IMR-90 (cell line): ENCODE data around the gene LRRC8B. TPM values are rescaled to one million over a fixed set of nuclear protein-coding genes. Genes with fewer than 3 reads are reported as not detected.

Experiments
- ATAC-seq: fragments of 200-7000 bp; cut with Tn5 transposase; 2 replicates; pipeline ENCODE4 v1.9.1; 2020; ENCODE audit warnings: low read depth, mild to moderate bottlenecking, moderate library complexity
- BruUV-seq: library from RNA; stranded (reverse); fragments of 400-500 nt; replicated peaks from 2 replicates; lab custom pipeline; 2021; lab: Mats Ljungman, UMichigan
- CTCF ChIA-PET: fragments of 300-600 bp; formaldehyde crosslinking; extraction: SDS; loops from one replicate; lab custom pipeline; 2021; ENCODE audit warnings: antibody characterized with exemption; lab: Yijun Ruan, JAX
- POLR2A ChIA-PET: fragments of 300-600 bp; sonication (Branson Sonifier 250); formaldehyde crosslinking; loops from one replicate; lab custom pipeline; 2022; ENCODE audit warnings: antibody characterized with exemption; ENCODE audit not compliant: unreplicated experiment; lab: Charles Lee
- DNase-seq: peaks from one replicate; pipeline ENCODE4 v3.0.0; 2013
- H2AFZ ChIP-seq: replicated peaks from 2 replicates; pipeline ENCODE3; 2013; ENCODE audit warnings: low read length, mild to moderate bottlenecking; ENCODE audit not compliant: poor library complexity
- H2AK5ac ChIP-seq: 2 replicates; pipeline ENCODE4 v1.6.1; 2013; ENCODE audit warnings: low read depth, low read length, inconsistent platforms
- H2AK9ac ChIP-seq: replicated peaks from 2 replicates; pipeline ENCODE3; 2013; ENCODE audit warnings: mild to moderate bottlenecking, low read depth, low read length, moderate library complexity; ENCODE audit not compliant: poor library complexity
- H2BK120ac ChIP-seq: 2 replicates; pipeline ENCODE4 v1.6.1; 2013; ENCODE audit warnings: low read depth, low read length, inconsistent platforms
- H2BK15ac ChIP-seq: 3 replicates; pipeline ENCODE4 v1.6.1; 2013; ENCODE audit warnings: low read depth, low read length, inconsistent platforms
- H2BK20ac ChIP-seq: 2 replicates; pipeline ENCODE4 v1.6.1; 2013; ENCODE audit warnings: low read depth, mild to moderate bottlenecking, inconsistent platforms, low read length, moderate library complexity
- H2BK5ac ChIP-seq: 2 replicates; pipeline ENCODE4 v1.6.1; 2013; ENCODE audit warnings: mild to moderate bottlenecking, low read depth, low read length, inconsistent platforms; ENCODE audit not compliant: poor library complexity, severe bottlenecking
- H3K14ac ChIP-seq: replicated peaks from 2 replicates; pipeline ENCODE4 v1.6.1; 2013; ENCODE audit warnings: low read depth, low read length, inconsistent platforms
- H3K18ac ChIP-seq: 2 replicates; pipeline ENCODE4 v1.6.1; 2013; ENCODE audit warnings: low read depth, low read length, control low read depth
- H3K23ac ChIP-seq: 2 replicates; pipeline ENCODE4 v1.6.1; 2013; ENCODE audit warnings: low read depth, low read length, inconsistent platforms
- H3K27ac ChIP-seq: 2 replicates; pipeline ENCODE4 v1.5.1; 2013; ENCODE audit warnings: mild to moderate bottlenecking, control low read depth, low read length; ENCODE audit not compliant: insufficient read depth
- H3K27me3 ChIP-seq: 2 replicates; pipeline ENCODE4 v1.6.1; 2013; ENCODE audit warnings: low read length; ENCODE audit not compliant: control insufficient read depth, insufficient read depth
- H3K36me3 ChIP-seq: 2 replicates; pipeline ENCODE4 v1.6.1; 2013; ENCODE audit warnings: low read length, mixed read lengths; ENCODE audit not compliant: control insufficient read depth, insufficient read depth
- H3K4ac ChIP-seq: 2 replicates; pipeline ENCODE4 v1.6.1; 2013; ENCODE audit warnings: low read depth, low read length, inconsistent platforms
- H3K4me1 ChIP-seq: 2 replicates; pipeline ENCODE4 v1.6.1; 2013; ENCODE audit warnings: low read length, mixed read lengths; ENCODE audit not compliant: control insufficient read depth, insufficient read depth
- H3K4me2 ChIP-seq: 2 replicates; pipeline ENCODE4 v1.6.1; 2013; ENCODE audit warnings: low read depth, mild to moderate bottlenecking, control low read depth, low read length, moderate library complexity
- H3K4me3 ChIP-seq: 2 replicates; pipeline ENCODE4 v1.5.1; 2013; ENCODE audit warnings: low read depth, mild to moderate bottlenecking, control low read depth, low read length, moderate library complexity; ENCODE audit not compliant: insufficient read depth
- H3K56ac ChIP-seq: 2 replicates; pipeline ENCODE4 v1.6.1; 2013; ENCODE audit warnings: low read length, inconsistent platforms; ENCODE audit not compliant: insufficient read depth; ENCODE audit errors: extremely low read depth
- H3K79me1 ChIP-seq, 2 experiments: 2 replicates each; pipeline ENCODE4 v1.6.1; 2013; ENCODE audit warnings: low read length in 2 of 2, inconsistent platforms in 1 of 2, low read depth in 1 of 2
- H3K9ac ChIP-seq: 2 replicates; pipeline ENCODE4 v1.6.1; 2013; ENCODE audit warnings: low read depth, low read length, control low read depth
- H3K9me1 ChIP-seq: 2 replicates; pipeline ENCODE4 v1.6.1; 2013; ENCODE audit warnings: low read length, inconsistent platforms; ENCODE audit not compliant: insufficient read depth
- H3K9me3 ChIP-seq: 2 replicates; pipeline ENCODE4 v1.6.1; 2013; ENCODE audit warnings: low read length; ENCODE audit not compliant: control insufficient read depth, insufficient read depth
- H4K20me1 ChIP-seq: 2 replicates; pipeline ENCODE4 v1.6.1; 2013; ENCODE audit warnings: low read length, inconsistent platforms; ENCODE audit not compliant: insufficient read depth
- H4K5ac ChIP-seq: 2 replicates; pipeline ENCODE4 v1.6.1; 2013; ENCODE audit warnings: mild to moderate bottlenecking, low read depth, low read length, control low read depth
- H4K8ac ChIP-seq, 2 experiments: 2 replicates each; pipeline ENCODE4 v1.6.1; 2013; ENCODE audit warnings: low read depth in 2 of 2, low read length in 2 of 2, control low read depth in 1 of 2, inconsistent platforms in 1 of 2
- H4K91ac ChIP-seq: 2 replicates; pipeline ENCODE4 v1.6.1; 2013; ENCODE audit warnings: low read depth, low read length, inconsistent platforms; ENCODE audit not compliant: insufficient read depth
- CEBPB ChIP-seq: IDR thresholded peaks from 2 replicates; pipeline ENCODE4 v1.6.1; 2012; ENCODE audit warnings: low read depth, low read length, improper control_type of control experiment
- ELK1 ChIP-seq: fragments of 150-350 bp; IDR thresholded peaks from 2 replicates; pipeline ENCODE4 v1.6.1; 2016; ENCODE audit warnings: low read depth, mild to moderate bottlenecking, low read length, moderate library complexity, borderline replicate concordance
- FOS ChIP-seq: fragments of 150-350 bp; IDR thresholded peaks from 2 replicates; pipeline ENCODE4 v1.6.1; 2016; ENCODE audit warnings: low read depth, low read length
- MXI1 ChIP-seq: IDR thresholded peaks from 2 replicates; pipeline ENCODE4 v1.6.1; 2012; ENCODE audit warnings: low read depth, mild to moderate bottlenecking, low read length, moderate library complexity, borderline replicate concordance
- NFE2L2 ChIP-seq: fragments of 150-350 bp; IDR thresholded peaks from 2 replicates; pipeline ENCODE4 v1.6.1; 2016; ENCODE audit warnings: low read depth, mild to moderate bottlenecking, low read length
- POLR2A ChIP-seq: IDR thresholded peaks from 2 replicates; pipeline ENCODE4 v1.6.1; 2012; ENCODE audit warnings: mild to moderate bottlenecking, low read depth, low read length
- RAD21 ChIP-seq: IDR thresholded peaks from 2 replicates; pipeline ENCODE4 v1.6.1; 2012; ENCODE audit warnings: low read length, improper control_type of control experiment
- WGBS, 2 experiments: methylation state at CpG; one replicate each; pipeline versions ENCODE4 v1.1.5 to v1.1.7; 2013; ENCODE audit warnings: missing lambda C conversion rate in 2 of 2; ENCODE audit not compliant: insufficient read length in 1 of 2; ENCODE audit errors: extremely low coverage in 2 of 2; 5-methylcytosine and 5-hydroxymethylcytosine counted together
- dilution Hi-C: fragments of 300-500 bp; cut with HindIII; formaldehyde crosslinking; loops from one replicate; pipeline ENCODE4 v1.14.3; 2018; ENCODE audit warnings: low sequenced_read_pairs; ENCODE audit not compliant: unreplicated experiment
- in situ Hi-C: fragments of 300-500 bp; cut with MboI; formaldehyde crosslinking; loops from 3 replicates; pipeline ENCODE4 v1.14.3; 2019; ENCODE audit warnings: low sequenced_read_pairs, inconsistent platforms, mixed read lengths
- intact Hi-C: fragments of 100-400 bp; cut with micrococcal nuclease; formaldehyde crosslinking; loops from 2 replicates; pipeline ENCODE4 v1.10.0; 2022
- polyA plus RNA-seq, 3 experiments: library from polyadenylated mRNA; depleted of rRNA; stranded (reverse); fragments of >200 nt; gene quantifications; 2 replicates each; pipeline ENCODE4 v1.2.3, GENCODE V29; 2012; ENCODE audit warnings: low replicate concordance in 1 of 3
- total RNA-seq: library from RNA; depleted of rRNA; stranded (reverse); fragments of >200 nt; gene quantifications from 2 replicates; pipeline ENCODE4 v1.2.3, GENCODE V29; 2012
- TF ChIP-seq, protein P1 (sequence below): conservative IDR thresholded peaks from 2 replicates; pipeline ENCODE4 v1.5.1; 2012; ENCODE audit warnings: mild to moderate bottlenecking, low read depth, low read length, improper control_type of control experiment

LRRC8B gene
- total and polyA plus RNA-seq, 2 of the 4 experiments (the other 2 are of a cell fraction): 0.74 to 1.8 TPM

GRCh38 chr1:89525169-89525855 lies 683 bp downstream of the LRRC8B start:
- no peak overlapping the region for H4K91ac ChIP-seq
- H2AFZ ChIP-seq: peak overlapping the region; percentile 95
- H4K5ac ChIP-seq: no peak overlapping the region
- DNase-seq: no peak
- intact Hi-C loops (loop anchor here (2.0 kb wide), 2 partner anchors 73 to 237 kb away; no protein-coding TSS in a partner anchor), in situ Hi-C loops (no loop called here), dilution Hi-C loops (no loop called here)
- POLR2A ChIA-PET: no interaction called here
- TF ChIP-seq RAD21 (no peak), CEBPB (no peak), POLR2A (no peak), FOS (no peak), ELK1 (no peak), MXI1 (no peak), NFE2L2 (no peak)
- TF ChIP-seq, protein P1, sequence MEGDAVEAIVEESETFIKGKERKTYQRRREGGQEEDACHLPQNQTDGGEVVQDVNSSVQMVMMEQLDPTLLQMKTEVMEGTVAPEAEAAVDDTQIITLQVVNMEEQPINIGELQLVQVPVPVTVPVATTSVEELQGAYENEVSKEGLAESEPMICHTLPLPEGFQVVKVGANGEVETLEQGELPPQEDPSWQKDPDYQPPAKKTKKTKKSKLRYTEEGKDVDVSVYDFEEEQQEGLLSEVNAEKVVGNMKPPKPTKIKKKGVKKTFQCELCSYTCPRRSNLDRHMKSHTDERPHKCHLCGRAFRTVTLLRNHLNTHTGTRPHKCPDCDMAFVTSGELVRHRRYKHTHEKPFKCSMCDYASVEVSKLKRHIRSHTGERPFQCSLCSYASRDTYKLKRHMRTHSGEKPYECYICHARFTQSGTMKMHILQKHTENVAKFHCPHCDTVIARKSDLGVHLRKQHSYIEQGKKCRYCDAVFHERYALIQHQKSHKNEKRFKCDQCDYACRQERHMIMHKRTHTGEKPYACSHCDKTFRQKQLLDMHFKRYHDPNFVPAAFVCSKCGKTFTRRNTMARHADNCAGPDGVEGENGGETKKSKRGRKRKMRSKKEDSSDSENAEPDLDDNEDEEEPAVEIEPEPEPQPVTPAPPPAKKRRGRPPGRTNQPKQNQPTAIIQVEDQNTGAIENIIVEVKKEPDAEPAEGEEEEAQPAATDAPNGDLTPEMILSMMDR: no peak
- H3K79me1 ChIP-seq: no peaks in the 10 kb centered on the region
- WGBS, 2 experiments: 4% methylated on average over 4 of the region's 35 CpGs; no CpG with 5 or more reads in 1 of the 2 experiments
- H3K4me3 ChIP-seq: peak overlapping the region; percentile 62
- H3K4me1 ChIP-seq: peaks cover 2% of the 10 kb centered on the region; the same call in 1 of the 2 replicates
- no peak overlapping the region for H2BK5ac ChIP-seq
- no peak overlapping the region for H3K56ac ChIP-seq
- CTCF ChIA-PET: no interaction called here
- H4K8ac ChIP-seq: no peak overlapping the region
- BruUV-seq: no TSS peak
- H3K9ac ChIP-seq: peak overlapping the region; percentile 18; the same call in 1 of the 2 replicates
- no peak overlapping the region for H2BK15ac ChIP-seq
- no peak overlapping the region for H2AK5ac ChIP-seq
- H3K18ac ChIP-seq: no peak overlapping the region
- no peaks in the 10 kb centered on the region for H3K9me3 ChIP-seq
- H3K4me2 ChIP-seq: peak overlapping the region; percentile 91
- H3K23ac ChIP-seq: no peak overlapping the region
- no peaks in the 10 kb centered on the region for H3K36me3 ChIP-seq
- no peak overlapping the region for H2BK120ac ChIP-seq
- no peak overlapping the region for H2BK20ac ChIP-seq
- H2AK9ac ChIP-seq: no peak overlapping the region
- H3K14ac ChIP-seq: no peak overlapping the region
- no peak overlapping the region; the same call in 1 of the 2 replicates for H3K27ac ChIP-seq
- peak; percentile 3 for ATAC-seq
- no peaks in the 10 kb centered on the region for H3K9me1 ChIP-seq
- H4K20me1 ChIP-seq: no peaks in the 10 kb centered on the region
- peaks cover 2% of the 10 kb centered on the region; the same call in 1 of the 2 replicates for H3K27me3 ChIP-seq
- no peak overlapping the region for H3K4ac ChIP-seq
